ENCODE results near the gene ST8SIA1.

The ST8SIA1 gene

GRCh38 chr12:22283508-22283907 is 51.0 kb downstream of the ST8SIA1 start:
- no peak overlapping the region for H3K4me3 ChIP-seq (ENCODE audit: low read depth, low read length)
- no peak for TF ChIP-seq CTCF (IDR thresholded peaks at IDR 0.05; ENCODE audit: borderline replicate concordance, insufficient read depth, low read depth, low read length)

- TF ChIP-seq CTCF (IDR thresholded peaks at IDR 0.05; ENCODE audit: borderline replicate concordance, insufficient read depth, low read depth, low read length), result no peak
Observed at GRCh38 chr12:22283006-22283506, 51.5 kb downstream of the ST8SIA1 start.

GRCh38 chr12:22282283-22282682 is 52.2 kb downstream of the ST8SIA1 start:
- no peak overlapping the region for H3K4me3 ChIP-seq (ENCODE audit: low read depth, low read length)
- TF ChIP-seq CTCF (IDR thresholded peaks at IDR 0.05; ENCODE audit: borderline replicate concordance, insufficient read depth, low read depth, low read length), result no peak

More at GRCh38 chr12:22283006-22283506, 51.5 kb downstream of the ST8SIA1 start:
- H3K4me3 ChIP-seq (ENCODE audit: low read depth, low read length), result no peak overlapping the region

- TF ChIP-seq CTCF (IDR thresholded peaks at IDR 0.05; ENCODE audit: borderline replicate concordance, insufficient read depth, low read depth, low read length), result no peak
- no peak overlapping the region for H3K4me3 ChIP-seq (ENCODE audit: low read depth, low read length)
Observed at GRCh38 chr12:22276867-22277266, 57.6 kb downstream of the ST8SIA1 start.

GRCh38 chr12:22276313-22276712 is 58.2 kb downstream of the ST8SIA1 start:
- no peak overlapping the region for H3K4me3 ChIP-seq (ENCODE audit: low read depth, low read length)
- no peak for TF ChIP-seq CTCF (IDR thresholded peaks at IDR 0.05; ENCODE audit: borderline replicate concordance, insufficient read depth, low read depth, low read length)

GRCh38 chr12:22275843-22276242 is 58.7 kb downstream of the ST8SIA1 start:
- H3K4me3 ChIP-seq (ENCODE audit: low read depth, low read length), result no peak overlapping the region
- TF ChIP-seq CTCF (IDR thresholded peaks at IDR 0.05; ENCODE audit: borderline replicate concordance, insufficient read depth, low read depth, low read length), result no peak

- H3K4me3 ChIP-seq (ENCODE audit: low read depth, low read length), result no peak overlapping the region
- no peak for TF ChIP-seq CTCF (IDR thresholded peaks at IDR 0.05; ENCODE audit: borderline replicate concordance, insufficient read depth, low read depth, low read length)
Observed at GRCh38 chr12:22272335-22273151, 62.0 kb downstream of the ST8SIA1 start.

All from GM12875 (cell line).